Ramos (cell line): ENCODE measurements around the gene PDILT.
"Not testable (repeated sequence)": the region's sequence is repeated elsewhere in the genome, so short reads cannot be mapped to it uniquely, and the experiment has no call there.

ENCODE experiments used
- in situ Hi-C: fragments of 300-500 bp; cut with MboI; formaldehyde crosslinking; loops from one replicate; pipeline ENCODE4 v1.14.3; 2022; ENCODE audit warnings: low sequenced_read_pairs; ENCODE audit not compliant: unreplicated experiment

PDILT gene

DNA sequence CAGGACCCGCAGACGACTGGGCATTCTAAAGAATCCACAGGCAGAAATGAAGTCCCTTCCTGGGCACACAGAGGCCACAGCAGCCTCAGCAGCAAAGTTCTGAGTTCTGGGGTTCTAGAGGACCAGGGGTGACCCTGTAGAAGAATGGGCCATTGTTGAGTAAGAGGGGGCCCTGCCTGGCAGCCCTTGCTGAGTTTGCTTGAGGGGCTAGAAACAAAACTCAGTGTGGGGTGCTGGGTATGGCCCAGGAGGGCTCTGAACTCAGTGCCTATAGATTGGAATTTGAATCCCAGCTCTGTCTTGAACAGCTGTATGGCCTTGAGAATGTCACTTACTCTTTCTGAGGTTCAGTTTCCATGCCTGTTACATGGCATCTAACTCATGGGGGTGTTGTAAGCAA, at the start of gene PDILT:
Gene PDILT, minus strand, starts transcription at position 101 of the 400 bp plus-strand sequence. CDS start 5,437 bp downstream, outside the sequence.
- in situ Hi-C loops = no loop called here

DNA sequence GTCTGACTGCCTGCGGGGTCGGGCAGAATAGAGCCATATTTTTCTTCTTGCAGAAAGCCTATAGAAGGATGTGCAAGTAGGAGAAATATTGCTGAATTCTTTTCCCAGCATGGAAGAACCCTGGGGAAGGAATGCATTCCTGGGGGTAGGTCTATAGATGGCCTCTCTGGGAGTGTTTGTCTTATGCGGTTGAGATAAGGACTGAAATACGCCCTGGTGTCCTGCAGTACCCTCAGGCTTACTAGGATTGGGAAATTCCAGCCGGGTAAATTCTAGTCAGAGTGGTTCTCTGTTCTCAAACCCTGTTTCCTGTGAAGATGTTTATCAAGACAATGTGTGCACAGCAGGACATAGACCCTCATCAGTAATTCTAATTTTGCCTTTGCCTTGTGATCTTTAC, 49.1 kb upstream of the PDILT start:
- in situ Hi-C loops = not testable (repeated sequence)

DNA sequence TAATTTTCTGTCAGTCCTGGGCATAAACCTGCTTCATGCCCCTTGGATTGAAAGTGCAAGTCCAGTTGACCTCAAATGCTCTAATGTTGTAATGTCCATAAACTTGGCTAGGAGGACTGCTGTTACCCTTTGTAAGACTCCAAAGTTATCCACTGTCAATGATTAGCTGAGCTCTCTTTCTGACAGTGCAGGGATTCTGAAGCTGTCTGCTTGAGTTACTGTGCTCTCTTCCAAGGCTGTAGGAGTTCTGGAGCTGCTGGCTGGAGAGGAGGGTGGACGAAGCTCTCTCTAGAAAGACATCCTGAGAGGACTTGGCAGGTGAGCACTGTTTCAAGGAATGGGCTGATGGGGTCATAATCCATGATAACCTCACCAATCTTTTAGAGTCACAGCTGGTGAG, 46.8 kb upstream of the PDILT start, which contains the start of gene ACSM2A:
Gene ACSM2A, plus strand, starts transcription at position 158 of the 400 bp plus-strand sequence. CDS start 8,594 bp downstream, outside the sequence.
- in situ Hi-C loops = not testable (repeated sequence)

- in situ Hi-C loops = not testable (repeated sequence)
These were observed 42.3 kb upstream of the PDILT start for GRCh38 chr16:20446652-20447393.

DNA sequence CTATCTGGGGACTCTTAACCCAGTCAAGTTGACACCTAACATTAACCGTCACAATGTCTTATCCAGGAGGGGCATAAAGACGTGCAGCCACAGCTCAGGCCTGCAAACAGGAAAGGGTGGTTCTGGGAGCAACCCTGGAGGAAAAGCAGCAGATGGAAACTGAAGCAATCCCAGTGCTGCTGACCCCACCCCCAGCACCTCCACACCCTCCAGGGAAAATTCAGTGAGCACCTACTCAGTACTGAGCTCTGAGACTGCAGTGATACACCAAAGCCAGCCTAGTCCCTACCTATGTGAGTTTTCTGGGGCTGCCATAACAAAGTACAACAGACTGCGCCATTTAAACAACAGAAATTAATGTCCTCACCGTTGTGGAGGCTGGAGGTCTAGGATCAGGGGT, 37.3 kb upstream of the PDILT start:
- in situ Hi-C loops = not testable (repeated sequence)

DNA sequence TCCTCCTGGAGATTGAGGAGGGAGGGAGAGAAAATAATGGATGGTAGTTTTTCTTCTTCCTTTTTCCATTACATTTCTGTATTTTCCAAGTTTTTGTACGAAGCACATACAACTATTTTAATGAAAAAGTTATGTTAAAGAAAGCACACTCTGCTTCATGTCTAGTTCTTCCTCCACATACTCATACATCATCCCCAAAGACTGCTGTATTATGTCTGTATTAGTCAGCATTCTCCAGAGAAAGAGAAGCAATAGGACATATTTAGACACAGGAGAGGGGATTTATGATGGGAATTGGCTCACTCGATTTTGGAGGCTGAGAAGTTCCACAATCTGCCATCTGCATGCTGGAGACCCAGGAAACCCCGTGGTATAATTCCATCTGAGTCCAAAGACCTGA, 36.7 kb upstream of the PDILT start:
- in situ Hi-C loops = no loop called here

DNA sequence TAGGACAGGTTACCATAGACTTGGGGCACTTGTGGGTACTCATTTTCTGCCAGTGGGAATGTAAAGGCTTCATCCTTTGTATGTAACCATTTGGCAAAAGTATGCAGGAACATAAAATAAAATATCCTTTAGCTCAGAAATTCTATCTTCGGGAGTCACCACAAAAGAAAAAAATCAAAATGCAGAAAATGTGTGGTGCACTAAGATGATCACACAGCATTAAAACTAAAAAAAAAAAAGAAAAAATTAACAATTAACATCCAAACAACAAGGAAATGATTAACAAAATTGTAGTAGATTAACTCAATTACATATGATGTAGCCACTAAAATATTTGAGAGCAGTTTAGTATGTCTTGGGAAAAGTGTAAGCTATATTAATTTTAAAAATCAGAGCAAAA, 36.2 kb upstream of the PDILT start:
- in situ Hi-C loops = not testable (repeated sequence)

GRCh38 chr16:20439820-20440231, 35.3 kb upstream of the PDILT start:
- in situ Hi-C loops = not testable (repeated sequence)

DNA sequence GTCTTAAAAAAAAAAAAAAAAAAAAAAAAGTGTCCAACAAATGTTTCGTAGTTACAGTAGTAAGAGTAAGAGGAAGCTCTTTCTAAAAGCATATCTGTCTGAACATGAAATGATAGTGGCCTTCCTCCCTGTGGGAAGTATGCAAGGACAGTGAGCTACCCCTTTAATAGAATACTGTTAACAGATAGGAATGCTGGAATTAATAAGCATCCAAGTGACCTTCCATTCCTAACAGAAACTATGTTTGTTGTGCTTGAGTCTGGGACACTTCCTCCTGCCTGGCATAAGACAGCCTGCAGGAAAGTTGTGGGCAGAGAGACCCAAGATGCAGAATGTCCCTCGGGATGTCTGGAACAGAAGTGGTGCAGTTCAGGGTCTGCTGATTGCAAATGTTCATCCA, 34.4 kb upstream of the PDILT start:
- in situ Hi-C loops = not testable (repeated sequence)

GRCh38 chr16:20430948-20431347, 26.4 kb upstream of the PDILT start:
- in situ Hi-C loops = no loop called here

GRCh38 chr16:20430480-20430879, 25.9 kb upstream of the PDILT start:
- in situ Hi-C loops = not testable (repeated sequence)

DNA sequence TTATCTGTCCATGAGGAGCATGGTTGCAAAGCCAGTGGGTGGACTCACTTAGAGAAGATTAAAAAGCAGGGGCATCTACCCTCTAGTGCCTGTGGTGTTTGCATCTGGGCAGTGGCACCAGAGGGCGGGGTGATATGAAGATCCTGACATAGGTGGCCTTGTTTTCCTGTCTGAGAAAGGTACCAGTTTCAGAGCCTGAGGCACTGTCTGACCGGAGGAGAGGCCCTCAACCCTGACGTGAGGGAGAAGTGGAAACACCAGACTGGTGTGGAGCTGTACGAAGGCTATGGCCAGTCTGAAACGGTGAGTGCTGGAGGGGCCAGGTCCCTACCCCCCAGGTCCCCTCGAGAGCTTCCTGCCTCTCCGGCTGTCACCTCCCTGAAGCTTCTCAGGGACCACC, 25.0 kb upstream of the PDILT start:
- in situ Hi-C loops = not testable (repeated sequence)

GRCh38 chr16:20427401-20427797, 22.9 kb upstream of the PDILT start:
- in situ Hi-C loops = not testable (repeated sequence)

DNA sequence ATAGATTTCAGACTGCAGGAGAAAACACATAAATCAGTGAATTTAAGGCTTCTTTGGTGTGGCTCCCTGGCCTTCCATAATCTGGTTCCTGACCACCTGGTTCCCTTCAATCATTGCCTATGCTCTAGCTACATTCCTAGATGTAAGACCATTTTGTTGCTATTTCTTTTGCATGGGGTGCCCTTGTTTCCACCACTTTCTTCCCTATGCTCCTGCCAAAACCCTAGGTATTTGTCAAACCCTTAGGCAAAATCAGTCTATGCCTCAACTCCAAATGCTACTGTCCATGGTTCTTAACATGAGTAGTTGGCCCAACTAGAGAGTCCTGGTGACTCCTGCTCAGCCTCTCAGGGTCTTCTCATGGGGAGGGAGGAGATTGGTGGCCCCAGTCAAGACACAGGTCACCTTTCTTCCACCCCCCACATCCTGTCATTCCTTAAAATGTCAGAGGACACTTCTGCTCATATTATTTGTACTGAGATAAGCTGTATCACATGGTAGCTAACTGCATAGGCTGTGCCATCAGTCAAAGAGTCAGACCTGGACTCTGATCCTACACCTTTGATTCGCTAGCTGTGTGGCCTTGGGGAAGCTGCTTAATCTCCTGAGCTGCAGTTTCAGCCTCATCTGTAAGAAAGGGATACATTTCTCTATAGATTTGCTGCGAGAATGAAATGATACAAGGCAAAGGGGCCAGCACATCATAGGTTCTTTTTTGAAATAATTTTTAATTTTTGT, 19.8 kb upstream of the PDILT start:
- in situ Hi-C loops = no loop called here

DNA sequence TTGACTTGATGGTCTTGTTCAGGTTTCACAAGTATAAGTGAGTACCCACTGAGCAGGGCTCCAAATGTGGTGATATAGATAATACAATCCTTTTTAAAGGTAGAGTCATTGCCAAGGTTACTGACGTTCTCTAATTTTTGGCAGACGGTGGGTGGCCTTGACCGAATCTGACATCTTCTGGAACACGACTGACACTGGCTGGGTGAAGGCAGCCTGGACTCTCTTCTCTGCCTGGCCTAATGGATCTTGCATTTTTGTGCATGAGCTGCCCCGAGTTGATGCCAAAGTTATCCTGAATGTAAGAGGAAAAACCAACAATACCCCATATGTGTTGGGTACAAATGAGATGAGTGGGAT, 19.2 kb upstream of the PDILT start:
- in situ Hi-C loops = not testable (repeated sequence)

DNA sequence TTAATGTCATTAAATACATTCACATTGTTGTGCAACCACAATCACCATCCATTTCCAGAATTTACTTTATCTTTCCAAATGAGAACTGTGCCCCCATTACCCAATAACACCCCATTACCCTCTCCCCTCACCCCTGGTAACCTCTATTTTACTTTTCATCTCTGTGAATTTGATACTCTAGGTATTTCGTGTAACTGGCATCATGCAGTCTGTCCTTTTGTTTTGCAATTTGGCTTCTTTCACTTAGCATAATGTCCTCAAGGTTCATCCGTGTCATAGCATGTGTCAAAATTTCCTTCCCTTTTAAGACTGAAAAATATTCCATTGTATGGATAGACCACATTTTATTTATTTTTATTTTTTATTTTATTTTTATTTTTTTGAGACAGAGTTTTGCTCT, 17.2 kb upstream of the PDILT start:
- in situ Hi-C loops = not testable (repeated sequence)

GRCh38 chr16:20419093-20419492, 14.6 kb upstream of the PDILT start:
- in situ Hi-C loops = not testable (repeated sequence)

GRCh38 chr16:20415541-20415940, 11.0 kb upstream of the PDILT start:
- in situ Hi-C loops = no loop called here

GRCh38 chr16:20411055-20411454, 6.5 kb upstream of the PDILT start:
- in situ Hi-C loops = no loop called here

DNA sequence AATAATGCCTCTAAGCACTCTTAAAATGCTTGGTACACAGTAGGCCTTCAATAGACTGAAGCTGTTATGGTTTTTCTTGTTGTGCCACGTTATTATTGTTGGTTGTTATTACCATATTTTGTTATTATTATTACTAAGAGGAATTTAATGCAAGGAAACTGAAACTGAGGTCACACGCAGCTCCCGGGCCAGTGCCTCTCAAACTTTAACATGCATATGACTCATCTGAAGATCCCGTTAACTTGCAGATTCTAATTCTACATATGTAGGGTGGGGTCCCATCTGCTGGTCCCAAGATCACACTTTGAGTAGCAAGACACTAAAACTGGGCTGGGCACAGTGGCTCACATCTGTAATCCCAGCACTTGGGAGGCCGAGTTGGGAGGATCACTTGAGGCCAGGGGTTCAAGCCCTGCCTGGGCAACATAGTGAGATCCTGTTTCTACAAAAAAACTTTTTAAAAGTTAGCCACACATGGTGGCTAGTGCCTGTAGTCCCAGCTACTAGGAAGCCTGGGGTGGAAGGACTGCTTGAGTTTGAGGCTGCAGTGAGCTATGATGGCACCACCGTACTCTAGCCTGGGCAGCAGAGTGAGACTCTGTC, 5.7 kb upstream of the PDILT start:
- in situ Hi-C loops = no loop called here
